K562 (cell line): Measurements from ENCODE around the gene CCR7. TPM values are rescaled to one million over a fixed set of nuclear protein-coding genes. Genes with fewer than 3 reads are reported as not detected.
A peak's percentile ranks its signal among the peaks of the same experiment; 100 is the strongest.

ENCODE experiments used
- ATAC-seq: fragments of 200-7000 bp; cut with Tn5 transposase; 3 replicates; pipeline ENCODE4 v1.9.1; 2020; ENCODE audit warnings: moderate library complexity
- BruUV-seq: library from RNA; stranded (reverse); fragments of 400-500 nt; replicated peaks from 2 replicates; lab custom pipeline; 2021; lab: Mats Ljungman, UMichigan
- CTCF ChIA-PET: fragments of 300-600 bp; formaldehyde crosslinking; extraction: SDS; loops from one replicate; lab custom pipeline; 2021; ENCODE audit warnings: low intra/inter-chr PET ratio; lab: Yijun Ruan, JAX
- POLR2A ChIA-PET: fragments of 300-600, 350-650 bp; sonication (Branson Sonifier 250); formaldehyde crosslinking; extraction: SDS; loops from one replicate; lab custom pipeline; 2021; ENCODE audit warnings: antibody characterized with exemption, inconsistent platforms; lab: Yijun Ruan, JAX
- DNase-seq, 4 experiments: peaks; one replicate each; pipeline versions ENCODE4 v3.0.0 to v3.0.0-alpha.2; 2011 to 2018; ENCODE audit warnings: low spot score in 3 of 4, mixed read lengths in 3 of 4; ENCODE audit errors: extremely low read depth in 1 of 4
- FAIRE-seq: peaks from 2 replicates; lab custom pipeline; 2011; peaks lifted over from hg19 to GRCh38; lab: Jason Lieb, UNC
- H2AFZ ChIP-seq: 2 replicates; pipeline ENCODE4 v1.6.0; 2011; ENCODE audit warnings: low read depth, low read length, control low read depth, inconsistent platforms
- H3K27ac ChIP-seq: fragments of 200-600 bp; 3 replicates; pipeline ENCODE4 v1.8.0; 2011; ENCODE audit warnings: low read depth, mild to moderate bottlenecking, control low read depth, inconsistent platforms, low read length, moderate library complexity, mixed read lengths; ENCODE audit errors: extremely low read depth
- H3K27me3 ChIP-seq, 2 experiments: fragments of 300-600 bp in 1 of 2; 2 replicates in 1 of 2; 3 replicates in 1 of 2; pipeline versions ENCODE4 v1.6.0 to v1.8.0; 2011; ENCODE audit warnings: inconsistent platforms in 2 of 2, low read length in 2 of 2, mild to moderate bottlenecking in 1 of 2, mixed read lengths in 1 of 2, moderate library complexity in 1 of 2; ENCODE audit not compliant: control insufficient read depth in 2 of 2, insufficient read depth in 2 of 2
- H3K36me3 ChIP-seq: fragments of 300-600 bp; 3 replicates; pipeline ENCODE4 v1.8.0; 2011; ENCODE audit warnings: mild to moderate bottlenecking, low read length, inconsistent platforms; ENCODE audit not compliant: control insufficient read depth, insufficient read depth
- H3K4me1 ChIP-seq, 2 experiments: fragments of 200-600 bp in 1 of 2; replicated peaks in 1 of 2; 2 replicates in 1 of 2; 3 replicates in 1 of 2; pipeline versions ENCODE4 v1.5.1 to v1.8.0; 2011; ENCODE audit warnings: inconsistent platforms in 2 of 2, low read length in 2 of 2, mild to moderate bottlenecking in 1 of 2, mixed read lengths in 1 of 2, moderate library complexity in 1 of 2; ENCODE audit not compliant: control insufficient read depth in 2 of 2, insufficient read depth in 2 of 2
- H3K4me2 ChIP-seq: 2 replicates; pipeline ENCODE4 v1.6.1; 2011; ENCODE audit warnings: low read length, control low read depth, inconsistent platforms, mixed read lengths; ENCODE audit not compliant: insufficient read depth
- H3K4me3 ChIP-seq: fragments of 200-600 bp; sonication (generic), shearing (Covaris generic); 2 replicates; pipeline ENCODE4 v1.5.1; 2016; ENCODE audit warnings: control low read depth, inconsistent platforms
- H3K79me2 ChIP-seq: fragments of 200-600 bp; 3 replicates; pipeline ENCODE4 v1.8.0; 2011; ENCODE audit warnings: low read length, inconsistent platforms; ENCODE audit not compliant: control insufficient read depth, insufficient read depth
- H3K9ac ChIP-seq, 2 experiments: 2 replicates each; pipeline versions ENCODE4 v1.6.0 to v1.6.1; 2011; ENCODE audit warnings: low read depth in 2 of 2, low read length in 2 of 2, control low read depth in 1 of 2, inconsistent platforms in 1 of 2, mild to moderate bottlenecking in 1 of 2, mixed read lengths in 1 of 2; ENCODE audit not compliant: insufficient read depth in 1 of 2
- H3K9me1 ChIP-seq: one replicate; pipeline ENCODE4 v1.6.0; 2011; ENCODE audit warnings: inconsistent platforms, mild to moderate bottlenecking, low read length, moderate library complexity; ENCODE audit not compliant: control insufficient read depth, insufficient read depth
- H3K9me3 ChIP-seq: replicated peaks from 2 replicates; pipeline ENCODE4 v1.5.1; 2011; ENCODE audit warnings: low read depth, low read length, inconsistent platforms; ENCODE audit not compliant: control insufficient read depth, insufficient read depth
- H4K20me1 ChIP-seq: replicated peaks from 2 replicates; pipeline ENCODE4 v1.6.1; 2011; ENCODE audit warnings: low read length, inconsistent platforms, mixed read lengths; ENCODE audit not compliant: control insufficient read depth, insufficient read depth
- AFF1 ChIP-seq, 2 experiments: fragments of 450-650 bp; IDR thresholded peaks; 2 replicates each; pipeline ENCODE4 v1.6.1; 2018; ENCODE audit warnings: mild to moderate bottlenecking in 2 of 2, low read depth in 1 of 2; ENCODE audit not compliant: partially characterized antibody in 2 of 2
- CTCF ChIP-seq, 3 experiments: IDR thresholded peaks in 2 of 3; conservative IDR thresholded peaks in 1 of 3; 2 replicates each; pipeline ENCODE4 v1.5.1; 2011 to 2012; ENCODE audit warnings: low read length in 3 of 3, mild to moderate bottlenecking in 3 of 3, control low read depth in 2 of 3, improper control_type of control experiment in 1 of 3, inconsistent platforms in 1 of 3, low read depth in 1 of 3, mixed read lengths in 1 of 3, moderate library complexity in 1 of 3; ENCODE audit not compliant: insufficient read depth in 2 of 3
- WGBS: fragments of 100-300 bp; shearing (Covaris generic); methylation state at CpG from one replicate; pipeline ENCODE4 v1.1.6; 2016; ENCODE audit warnings: low coverage, mixed read lengths; ENCODE audit not compliant: insufficient coverage; ENCODE audit errors: missing lambda C conversion rate; 5-methylcytosine and 5-hydroxymethylcytosine counted together
- in situ Hi-C: fragments of 300-500 bp; cut with MboI; formaldehyde crosslinking; loops from 4 replicates; pipeline ENCODE4 v1.15.0; 2018; ENCODE audit warnings: inconsistent platforms, mixed read lengths
- intact Hi-C: fragments of 100-400 bp; cut with micrococcal nuclease; formaldehyde crosslinking; loops from 2 replicates; pipeline ENCODE4 v1.14.2; 2022
- polyA plus RNA-seq, 8 experiments: library from polyadenylated mRNA; depleted of rRNA in 4 of 8; stranded (reverse) in 5 of 8; unstranded in 3 of 8; fragments of >200 nt; fragmentation: Nextera tagmentation in 2 of 8; fragmentation: Illumina TruSeq in 1 of 8; extraction: Ambion mirVana in 2 of 8; extraction: Trizol in 1 of 8; gene quantifications; 2 replicates each; pipeline versions ENCODE4 v1.2.1 to v1.2.3, GENCODE V29; 2011 to 2014; ENCODE audit warnings: inconsistent platforms in 1 of 8, missing spikeins in 1 of 8
- total RNA-seq, 7 experiments: library from RNA; depleted of rRNA in 6 of 7; stranded (reverse); fragments of >200 nt in 6 of 7; fragmentation: Illumina TruSeq in 2 of 7; extraction: Trizol in 2 of 7; gene quantifications; 2 replicates each; pipeline versions ENCODE4 v1.2.1 to v1.2.3, GENCODE V29; 2011 to 2021; ENCODE audit warnings: low replicate concordance in 1 of 7

The CCR7 gene
- total and polyA plus RNA-seq, 9 of the 15 experiments (the other 6 are each of a cell fraction or from before 2014, with no cell fraction given), result 0.14 to 1.4 (median 0.56) TPM

- no peaks in the 10 kb centered on the region for H3K79me2 ChIP-seq
- intact Hi-C loops, result no loop called here
- no peak for TF ChIP-seq AFF1 (IDR thresholded peaks at IDR 0.05; ENCODE audit: low read depth in 1 of 2, partially characterized antibody in 2 of 2)
- 0 out of 6 replicates have a peak, but pooled peaks of 1 of the 3 experiments have one; percentile 7 for TF ChIP-seq CTCF (IDR thresholded peaks at IDR 0.05 in 2 of 3, conservative IDR thresholded peaks at IDR 0.05 in 1 of 3; ENCODE audit: insufficient read depth in 2 of 3, low read depth in 1 of 3, low read length in 3 of 3)
- TF ChIP-seq, all 486 proteins: peak for 1
- ATAC-seq (no peak), DNase-seq (no peak), FAIRE-seq (no peak)
- Histone ChIP-seq H3K36me3 (no peaks in the 10 kb centered on the region), H4K20me1 (no peaks in the 10 kb centered on the region), H3K27ac (no peak overlapping the region), H3K9me1 (no peaks in the 10 kb centered on the region), H3K4me3 (no peak overlapping the region), H3K4me1 (peaks cover 45 to 47% of the 10 kb centered on the region in 2 experiments), H3K4me2 (no peak overlapping the region; the same call in 1 of the 2 replicates), H3K9me3 (no peaks in the 10 kb centered on the region), H3K27me3 (no peaks in the 10 kb centered on the region), H3K9ac (no peak overlapping the region), H2AFZ (no peak overlapping the region)
- ChIA-PET CTCF (interaction anchor here (0.7 kb wide), 1 partner anchor 197 kb away, joined by 3 read pairs; no protein-coding TSS in a partner anchor), POLR2A (interaction anchor here (0.5 to 2.1 kb wide), 6 partner anchors 10 to 190 kb away, joined by 3 to 9 read pairs (median 3); partner anchors contain the start of gene TOP2A)
- in situ Hi-C loops, result no loop called here
- 88% methylated on average over 26 of the region's 26 CpGs for WGBS
- BruUV-seq, result no TSS peak
Observed at GRCh38 chr17:40555296-40556190, 9.7 kb downstream of the CCR7 start.
